Measurements from ENCODE around the gene RELN.

GRCh38 chr7:103937680-103938079, 51.8 kb downstream of the RELN start:
- TF ChIP-seq CTCF (IDR thresholded peaks at IDR 0.05 in 4 of 5, conservative IDR thresholded peaks at IDR 0.05 in 1 of 5) (no peak), POLR2A (IDR thresholded peaks at IDR 0.05) (no peak)

Measured in gastrocnemius medialis (tissue), 4 donors.